SJSA1 (cell line): Measurements from ENCODE around the gene SLC12A2. TPM values are rescaled to one million over a fixed set of nuclear protein-coding genes. Genes with fewer than 3 reads are reported as not detected.

ENCODE experiments used
- DNase-seq, 2 experiments: peaks; one replicate each; pipeline ENCODE4 v3.0.0-alpha.2; 2015 to 2020; ENCODE audit warnings: low spot score in 2 of 2, low read depth in 1 of 2
- H3K27ac ChIP-seq: fragments of 250-450 bp; sonication (Bioruptor Pico); 2 replicates; pipeline ENCODE4 v1.5.1; 2020; ENCODE audit warnings: mild to moderate bottlenecking, moderate library complexity
- H3K27me3 ChIP-seq: fragments of 250-450 bp; sonication (Bioruptor Pico); replicated peaks from 2 replicates; pipeline ENCODE4 v1.5.1; 2020; ENCODE audit warnings: mild to moderate bottlenecking, moderate library complexity
- H3K36me3 ChIP-seq: fragments of 250-450 bp; sonication (Bioruptor Pico); 2 replicates; pipeline ENCODE4 v1.5.1; 2020; ENCODE audit warnings: mild to moderate bottlenecking
- H3K4me1 ChIP-seq: fragments of 250-450 bp; sonication (Bioruptor Pico); replicated peaks from 2 replicates; pipeline ENCODE4 v1.6.1; 2021; ENCODE audit warnings: mild to moderate bottlenecking
- H3K4me3 ChIP-seq: fragments of 250-450 bp; sonication (Bioruptor Pico); 2 replicates; pipeline ENCODE4 v1.5.1; 2020; ENCODE audit warnings: mild to moderate bottlenecking
- H3K9me3 ChIP-seq: fragments of 250-450 bp; sonication (Bioruptor Pico); replicated peaks from 2 replicates; pipeline ENCODE4 v1.5.1; 2020; ENCODE audit warnings: mild to moderate bottlenecking
- total RNA-seq: library from RNA; depleted of rRNA; stranded (reverse); fragments of >200 nt; shearing (Covaris generic); gene quantifications from 2 replicates; pipeline ENCODE4 v1.2.3, GENCODE V29; 2014

The SLC12A2 gene
- total RNA-seq, 1 experiment from 2014 or later = 91.4 TPM

- no peak overlapping the region for H3K4me3 ChIP-seq
- H3K36me3 ChIP-seq = no peaks in the 10 kb centered on the region
- no peaks in the 10 kb centered on the region for H3K9me3 ChIP-seq
- H3K4me1 ChIP-seq = peaks cover 23% of the 10 kb centered on the region
- no peak overlapping the region for H3K27ac ChIP-seq
- no peak for DNase-seq
- H3K27me3 ChIP-seq = no peaks in the 10 kb centered on the region
Observed at GRCh38 chr5:128228521-128228920, 145.0 kb downstream of the SLC12A2 start.

GRCh38 chr5:128234928-128235641, 151.5 kb downstream of the SLC12A2 start:
- Histone ChIP-seq H3K27me3 (no peaks in the 10 kb centered on the region), H3K36me3 (no peaks in the 10 kb centered on the region), H3K4me3 (no peak overlapping the region), H3K9me3 (no peaks in the 10 kb centered on the region), H3K4me1 (no peaks in the 10 kb centered on the region), H3K27ac (no peak overlapping the region)
- DNase-seq = no peak

- no peak for DNase-seq
- H3K9me3 ChIP-seq = no peaks in the 10 kb centered on the region
- no peaks in the 10 kb centered on the region for H3K36me3 ChIP-seq
- no peak overlapping the region for H3K27ac ChIP-seq
- no peaks in the 10 kb centered on the region for H3K4me1 ChIP-seq
- no peaks in the 10 kb centered on the region for H3K27me3 ChIP-seq
- no peak overlapping the region for H3K4me3 ChIP-seq
Observed at GRCh38 chr5:128236334-128236733, 152.8 kb downstream of the SLC12A2 start.

GRCh38 chr5:128237000-128237399, 153.4 kb downstream of the SLC12A2 start:
- Histone ChIP-seq H3K27me3 (no peaks in the 10 kb centered on the region), H3K4me1 (no peaks in the 10 kb centered on the region), H3K36me3 (no peaks in the 10 kb centered on the region), H3K9me3 (no peaks in the 10 kb centered on the region), H3K27ac (no peak overlapping the region), H3K4me3 (no peak overlapping the region)
- no peak for DNase-seq

- Histone ChIP-seq H3K36me3 (no peaks in the 10 kb centered on the region), H3K4me1 (no peaks in the 10 kb centered on the region), H3K9me3 (no peaks in the 10 kb centered on the region), H3K27me3 (no peaks in the 10 kb centered on the region), H3K4me3 (no peak overlapping the region), H3K27ac (no peak overlapping the region)
- DNase-seq = no peak
Observed at GRCh38 chr5:128237546-128237945, 154.0 kb downstream of the SLC12A2 start.
